OCI-M2 (cell line): ENCODE data around the gene PCDHA8.
"Not testable (repeated sequence)": the region's sequence is repeated elsewhere in the genome, so short reads cannot be mapped to it uniquely, and the experiment has no call there.

Experiments
- DNase-seq: peaks from one replicate; lab custom pipeline; 2025; ENCODE audit not compliant: unreplicated experiment; lab: John Stamatoyannopoulos, UW

Gene PCDHA8, protein sequence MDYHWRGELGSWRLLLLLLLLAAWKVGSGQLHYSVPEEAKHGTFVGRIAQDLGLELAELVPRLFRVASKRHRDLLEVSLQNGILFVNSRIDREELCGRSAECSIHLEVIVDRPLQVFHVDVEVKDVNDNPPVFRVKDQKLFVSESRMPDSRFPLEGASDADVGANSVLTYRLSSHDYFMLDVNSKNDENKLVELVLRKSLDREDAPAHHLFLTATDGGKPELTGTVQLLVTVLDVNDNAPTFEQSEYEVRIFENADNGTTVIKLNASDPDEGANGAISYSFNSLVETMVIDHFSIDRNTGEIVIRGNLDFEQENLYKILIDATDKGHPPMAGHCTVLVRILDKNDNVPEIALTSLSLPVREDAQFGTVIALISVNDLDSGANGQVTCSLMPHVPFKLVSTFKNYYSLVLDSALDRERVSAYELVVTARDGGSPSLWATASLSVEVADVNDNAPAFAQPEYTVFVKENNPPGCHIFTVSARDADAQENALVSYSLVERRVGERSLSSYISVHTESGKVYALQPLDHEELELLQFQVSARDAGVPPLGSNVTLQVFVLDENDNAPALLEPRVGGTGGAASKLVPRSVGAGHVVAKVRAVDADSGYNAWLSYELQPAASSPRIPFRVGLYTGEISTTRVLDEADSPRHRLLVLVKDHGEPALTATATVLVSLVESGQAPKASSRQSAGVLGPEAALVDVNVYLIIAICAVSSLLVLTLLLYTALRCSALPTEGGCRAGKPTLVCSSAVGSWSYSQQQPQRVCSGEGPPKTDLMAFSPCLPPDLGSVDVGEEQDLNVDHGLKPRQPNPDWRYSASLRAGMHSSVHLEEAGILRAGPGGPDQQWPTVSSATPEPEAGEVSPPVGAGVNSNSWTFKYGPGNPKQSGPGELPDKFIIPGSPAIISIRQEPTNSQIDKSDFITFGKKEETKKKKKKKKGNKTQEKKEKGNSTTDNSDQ

DNA sequence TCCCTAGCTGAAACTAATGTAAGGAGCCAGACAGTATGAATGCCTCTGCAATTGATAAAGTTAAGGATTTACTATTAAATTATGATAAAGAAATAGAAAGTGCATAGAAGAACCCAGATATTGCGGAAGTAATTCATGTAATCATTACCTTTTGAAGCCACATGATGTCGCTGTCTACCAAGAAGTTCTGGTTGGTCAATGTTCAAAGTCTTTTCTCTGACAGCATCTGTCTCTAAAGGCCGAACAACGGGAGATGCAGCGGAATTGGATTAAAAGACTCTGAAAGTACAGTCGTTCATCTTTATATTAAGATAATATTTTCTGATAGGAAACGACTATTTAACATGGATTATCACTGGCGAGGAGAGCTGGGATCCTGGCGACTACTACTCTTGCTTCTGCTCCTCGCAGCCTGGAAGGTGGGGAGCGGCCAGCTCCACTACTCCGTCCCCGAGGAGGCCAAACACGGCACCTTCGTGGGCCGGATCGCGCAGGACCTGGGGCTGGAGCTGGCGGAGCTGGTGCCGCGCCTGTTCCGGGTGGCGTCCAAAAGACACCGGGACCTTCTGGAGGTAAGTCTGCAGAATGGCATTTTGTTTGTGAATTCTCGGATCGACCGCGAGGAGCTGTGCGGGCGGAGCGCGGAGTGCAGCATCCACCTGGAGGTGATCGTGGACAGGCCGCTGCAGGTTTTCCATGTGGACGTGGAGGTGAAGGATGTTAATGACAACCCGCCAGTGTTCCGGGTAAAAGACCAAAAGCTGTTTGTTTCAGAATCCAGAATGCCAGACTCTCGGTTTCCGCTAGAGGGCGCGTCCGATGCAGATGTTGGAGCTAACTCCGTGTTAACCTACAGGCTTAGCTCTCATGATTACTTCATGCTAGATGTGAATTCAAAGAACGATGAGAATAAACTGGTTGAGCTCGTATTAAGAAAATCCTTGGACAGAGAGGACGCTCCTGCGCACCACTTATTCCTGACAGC lies at the start of gene PCDHA8:
Gene PCDHA8 (plus strand): TSS at position 210 of the 985 bp plus-strand sequence. CDS start 135 bp downstream, at position 345.
- DNase-seq = no peak

DNA sequence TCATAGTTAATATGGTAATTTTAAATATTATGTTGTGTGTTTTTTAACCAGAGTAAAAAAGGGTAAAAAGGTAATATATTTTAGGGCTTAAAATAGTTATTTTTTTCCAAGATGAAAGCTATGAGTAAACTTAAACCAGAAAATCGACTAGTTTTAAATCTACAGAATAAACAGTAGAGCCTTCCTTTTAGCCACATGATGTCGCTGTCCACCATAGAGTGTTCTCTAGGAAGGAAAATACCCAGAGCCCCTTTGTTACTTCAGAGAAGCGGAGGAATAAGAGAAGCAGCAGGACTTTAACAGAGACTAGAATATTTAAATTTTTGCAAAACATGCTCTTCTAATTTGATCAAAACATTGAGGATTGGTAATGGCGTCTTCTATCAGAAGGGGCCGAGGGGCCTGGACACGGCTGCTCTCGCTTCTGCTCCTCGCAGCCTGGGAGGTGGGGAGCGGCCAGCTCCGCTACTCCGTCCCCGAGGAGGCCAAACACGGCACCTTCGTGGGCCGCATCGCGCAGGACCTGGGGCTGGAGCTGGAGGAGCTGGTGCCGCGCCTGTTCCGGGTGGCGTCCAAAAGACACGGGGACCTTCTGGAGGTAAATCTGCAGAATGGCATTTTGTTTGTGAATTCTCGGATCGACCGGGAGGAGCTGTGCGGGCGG lies 46.3 kb upstream of the PCDHA8 start, which contains the start of gene PCDHA2:
Gene PCDHA2 (plus strand): TSS at position 258 of the 664 bp plus-strand sequence.
- no peak for DNase-seq

DNA sequence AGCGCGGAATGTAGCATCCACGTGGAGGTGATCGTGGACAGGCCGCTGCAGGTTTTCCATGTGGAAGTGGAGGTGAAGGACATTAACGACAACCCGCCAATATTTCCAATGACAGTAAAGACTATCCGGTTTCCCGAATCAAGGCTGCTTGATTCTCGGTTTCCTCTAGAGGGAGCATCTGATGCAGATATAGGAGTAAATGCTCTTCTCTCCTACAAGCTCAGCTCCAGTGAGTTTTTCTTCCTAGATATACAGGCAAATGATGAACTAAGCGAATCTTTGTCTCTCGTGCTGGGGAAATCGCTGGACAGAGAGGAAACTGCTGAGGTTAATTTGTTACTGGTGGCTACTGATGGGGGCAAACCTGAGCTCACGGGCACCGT lies 45.7 kb upstream of the PCDHA8 start:
- no peak for DNase-seq

DNA sequence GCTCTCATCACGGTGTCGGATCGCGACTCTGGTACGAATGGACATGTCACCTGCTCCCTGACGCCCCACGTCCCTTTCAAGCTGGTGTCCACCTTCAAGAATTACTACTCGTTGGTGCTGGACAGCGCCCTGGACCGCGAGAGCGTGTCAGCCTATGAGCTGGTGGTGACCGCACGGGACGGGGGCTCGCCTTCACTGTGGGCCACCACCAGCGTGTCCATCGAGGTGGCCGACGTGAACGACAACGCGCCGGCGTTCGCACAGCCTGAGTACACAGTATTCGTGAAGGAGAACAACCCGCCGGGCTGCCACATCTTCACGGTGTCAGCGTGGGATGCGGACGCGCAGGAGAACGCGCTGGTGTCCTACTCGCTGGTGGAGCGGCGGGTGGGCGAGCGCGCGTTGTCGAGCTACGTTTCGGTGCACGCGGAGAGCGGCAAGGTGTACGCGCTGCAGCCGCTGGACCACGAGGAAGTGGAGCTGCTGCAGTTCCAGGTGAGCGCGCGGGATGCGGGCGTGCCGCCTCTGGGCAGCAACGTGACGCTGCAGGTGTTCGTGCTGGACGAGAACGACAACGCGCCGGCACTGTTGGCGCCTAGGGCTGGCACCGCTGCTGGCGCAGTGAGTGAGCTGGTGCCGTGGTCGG lies 44.8 kb upstream of the PCDHA8 start:
- DNase-seq = not testable (repeated sequence)

DNA sequence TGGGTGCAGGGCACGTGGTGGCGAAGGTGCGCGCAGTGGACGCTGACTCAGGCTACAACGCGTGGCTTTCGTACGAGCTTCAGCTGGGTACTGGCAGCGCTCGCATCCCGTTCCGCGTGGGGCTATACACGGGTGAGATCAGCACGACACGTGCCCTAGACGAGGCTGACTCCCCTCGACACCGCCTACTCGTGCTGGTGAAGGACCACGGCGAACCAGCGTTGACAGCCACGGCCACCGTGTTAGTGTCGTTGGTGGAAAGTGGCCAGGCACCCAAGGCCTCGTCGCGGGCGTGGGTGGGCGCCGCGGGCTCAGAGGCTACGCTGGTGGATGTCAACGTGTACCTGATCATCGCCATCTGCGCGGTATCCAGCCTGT lies 44.3 kb upstream of the PCDHA8 start:
- DNase-seq = no peak

DNA sequence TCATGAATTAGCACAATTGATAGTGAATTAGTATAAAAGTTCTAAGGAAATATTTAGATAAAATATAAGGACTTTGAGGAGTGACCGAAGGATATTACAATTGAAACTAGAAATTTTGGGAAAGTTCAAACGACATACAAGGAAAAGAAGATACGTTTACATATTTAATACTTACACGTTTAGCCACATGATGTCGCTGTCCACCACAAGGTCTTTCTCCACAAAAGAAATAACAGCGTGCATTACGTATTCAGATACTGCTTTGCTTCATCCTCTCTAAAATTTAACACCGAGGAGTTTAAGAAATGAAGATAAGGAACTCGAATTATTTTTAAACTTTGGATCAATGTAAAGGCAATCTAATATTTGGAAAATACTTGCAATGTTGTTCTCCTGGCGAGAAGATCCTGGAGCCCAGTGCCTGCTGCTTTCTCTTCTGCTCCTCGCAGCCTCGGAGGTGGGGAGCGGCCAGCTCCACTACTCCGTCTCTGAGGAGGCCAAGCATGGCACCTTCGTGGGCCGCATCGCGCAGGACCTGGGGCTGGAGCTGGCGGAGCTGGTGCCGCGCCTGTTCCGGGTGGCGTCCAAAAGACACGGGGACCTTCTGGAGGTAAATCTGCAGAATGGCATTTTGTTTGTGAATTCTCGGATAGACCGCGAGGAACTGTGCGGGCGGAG lies 40.0 kb upstream of the PCDHA8 start, which contains the start of gene PCDHA3:
Gene PCDHA3 (plus strand): TSS at position 242 of the 678 bp plus-strand sequence.
- no peak for DNase-seq

DNA sequence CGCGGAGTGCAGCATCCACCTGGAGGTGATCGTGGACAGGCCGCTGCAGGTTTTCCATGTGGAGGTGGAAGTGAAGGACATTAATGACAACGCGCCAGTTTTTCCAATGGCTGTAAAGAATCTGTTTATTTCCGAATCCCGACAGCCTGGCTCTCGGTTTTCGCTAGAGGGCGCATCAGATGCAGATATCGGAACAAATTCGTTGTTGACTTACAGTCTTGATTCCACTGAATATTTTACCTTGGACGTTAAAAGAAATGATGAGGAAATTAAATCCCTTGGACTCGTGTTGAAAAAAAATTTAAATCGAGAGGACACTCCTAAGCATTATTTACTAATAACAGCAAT lies 39.5 kb upstream of the PCDHA8 start:
- DNase-seq = no peak

DNA sequence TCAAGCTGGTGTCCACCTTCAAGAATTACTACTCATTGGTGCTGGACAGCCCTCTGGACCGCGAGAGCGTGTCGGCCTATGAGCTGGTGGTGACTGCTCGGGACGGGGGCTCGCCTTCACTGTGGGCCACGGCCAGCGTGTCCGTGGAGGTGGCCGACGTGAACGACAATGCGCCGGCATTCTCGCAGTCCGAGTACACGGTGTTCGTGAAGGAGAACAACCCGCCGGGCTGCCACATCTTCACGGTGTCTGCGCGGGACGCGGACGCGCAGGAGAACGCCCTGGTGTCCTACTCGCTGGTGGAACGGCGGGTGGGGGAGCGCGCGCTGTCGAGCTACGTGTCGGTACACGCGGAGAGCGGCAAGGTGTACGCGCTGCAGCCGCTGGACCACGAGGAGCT lies 38.6 kb upstream of the PCDHA8 start:
- DNase-seq = not testable (repeated sequence)

DNA sequence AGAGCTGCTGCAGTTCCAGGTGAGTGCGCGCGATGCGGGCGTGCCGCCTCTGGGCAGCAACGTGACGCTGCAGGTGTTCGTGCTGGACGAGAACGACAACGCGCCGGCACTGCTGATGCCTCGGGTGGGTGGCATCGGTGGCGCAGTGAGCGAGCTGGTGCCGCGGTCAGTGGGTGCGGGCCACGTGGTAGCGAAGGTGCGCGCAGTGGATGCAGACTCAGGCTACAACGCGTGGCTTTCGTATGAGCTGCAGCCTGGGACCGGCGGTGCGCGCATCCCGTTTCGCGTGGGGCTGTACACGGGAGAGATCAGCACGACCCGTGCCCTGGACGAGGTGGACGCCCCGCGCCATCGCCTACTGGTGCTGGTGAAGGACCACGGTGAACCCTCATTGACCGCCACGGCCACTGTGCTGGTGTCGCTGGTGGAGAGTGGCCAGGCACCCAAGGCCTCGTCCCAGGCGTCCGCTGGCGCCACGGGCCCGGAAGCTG lies 38.2 kb upstream of the PCDHA8 start:
- DNase-seq = no peak

DNA sequence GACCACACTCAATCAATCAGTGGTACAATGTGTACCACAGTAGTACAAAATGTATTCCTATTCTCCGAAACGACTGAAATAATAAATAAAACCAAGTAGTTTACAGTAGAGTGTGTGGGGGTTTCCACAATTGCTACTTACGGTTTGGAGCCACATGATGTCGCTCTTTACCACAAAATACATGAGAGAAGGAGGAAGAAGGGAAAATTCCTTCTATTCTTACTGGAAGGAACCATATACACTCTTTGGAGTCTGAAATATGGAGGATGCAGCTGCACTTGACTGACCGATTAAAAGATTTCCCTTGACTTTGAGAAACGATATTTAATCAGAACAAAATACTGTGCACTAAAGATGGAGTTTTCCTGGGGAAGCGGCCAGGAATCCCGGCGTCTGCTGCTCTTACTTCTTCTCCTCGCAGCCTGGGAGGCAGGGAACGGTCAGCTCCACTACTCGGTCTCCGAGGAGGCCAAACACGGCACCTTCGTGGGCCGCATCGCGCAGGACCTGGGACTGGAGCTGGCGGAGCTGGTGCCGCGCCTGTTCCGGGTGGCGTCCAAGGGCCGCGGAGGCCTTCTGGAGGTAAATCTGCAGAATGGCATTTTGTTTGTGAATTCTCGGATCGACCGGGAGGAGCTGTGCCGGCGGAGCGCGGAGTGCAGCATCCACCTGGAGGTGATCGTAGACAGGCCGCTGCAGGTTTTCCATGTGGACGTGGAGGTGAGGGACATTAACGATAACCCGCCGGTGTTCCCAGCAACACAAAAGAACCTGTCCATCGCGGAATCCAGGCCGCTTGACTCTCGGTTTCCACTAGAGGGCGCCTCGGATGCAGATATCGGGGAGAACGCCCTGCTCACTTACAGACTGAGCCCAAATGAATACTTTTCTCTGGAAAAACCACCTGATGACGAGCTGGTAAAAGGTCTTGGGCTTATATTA lies 33.9 kb upstream of the PCDHA8 start, which contains the start of gene PCDHA4:
Gene PCDHA4 (plus strand): TSS at position 235 of the 942 bp plus-strand sequence.
- DNase-seq = no peak

DNA sequence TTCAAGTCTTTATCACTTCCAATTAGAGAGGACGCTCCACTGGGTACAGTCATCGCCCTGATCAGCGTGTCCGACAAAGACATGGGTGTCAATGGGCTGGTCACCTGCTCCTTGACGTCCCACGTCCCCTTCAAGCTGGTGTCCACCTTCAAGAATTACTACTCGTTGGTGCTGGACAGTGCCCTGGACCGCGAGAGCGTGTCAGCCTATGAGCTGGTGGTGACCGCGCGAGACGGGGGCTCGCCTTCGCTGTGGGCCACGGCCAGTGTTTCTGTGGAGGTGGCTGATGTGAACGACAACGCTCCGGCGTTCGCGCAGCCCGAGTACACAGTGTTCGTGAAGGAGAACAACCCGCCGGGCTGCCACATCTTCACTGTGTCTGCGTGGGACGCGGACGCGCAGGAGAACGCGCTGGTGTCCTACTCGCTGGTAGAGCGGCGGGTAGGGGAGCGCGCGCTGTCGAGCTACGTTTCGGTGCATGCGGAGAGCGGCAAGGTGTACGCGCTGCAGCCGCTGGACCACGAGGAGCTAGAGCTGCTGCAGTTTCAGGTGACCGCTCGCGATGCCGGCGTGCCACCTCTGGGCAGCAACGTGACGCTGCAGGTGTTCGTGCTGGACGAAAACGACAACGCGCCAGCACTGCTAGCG lies 32.6 kb upstream of the PCDHA8 start:
- DNase-seq = not testable (repeated sequence)

DNA sequence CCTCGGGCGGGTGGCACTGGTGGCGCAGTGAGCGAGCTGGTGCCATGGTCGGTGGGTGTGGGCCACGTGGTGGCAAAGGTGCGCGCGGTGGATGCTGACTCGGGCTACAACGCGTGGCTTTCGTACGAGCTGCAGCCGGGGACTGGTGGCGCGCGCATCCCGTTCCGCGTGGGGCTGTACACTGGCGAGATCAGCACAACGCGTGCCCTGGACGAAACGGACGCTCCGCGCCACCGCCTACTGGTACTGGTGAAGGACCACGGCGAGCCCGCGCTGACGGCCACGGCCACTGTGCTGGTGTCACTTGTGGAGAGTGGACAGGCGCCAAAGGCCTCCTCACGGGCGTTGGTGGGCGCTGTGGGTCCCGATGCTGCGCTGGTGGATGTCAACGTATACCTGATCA lies 32.1 kb upstream of the PCDHA8 start:
- no peak for DNase-seq

DNA sequence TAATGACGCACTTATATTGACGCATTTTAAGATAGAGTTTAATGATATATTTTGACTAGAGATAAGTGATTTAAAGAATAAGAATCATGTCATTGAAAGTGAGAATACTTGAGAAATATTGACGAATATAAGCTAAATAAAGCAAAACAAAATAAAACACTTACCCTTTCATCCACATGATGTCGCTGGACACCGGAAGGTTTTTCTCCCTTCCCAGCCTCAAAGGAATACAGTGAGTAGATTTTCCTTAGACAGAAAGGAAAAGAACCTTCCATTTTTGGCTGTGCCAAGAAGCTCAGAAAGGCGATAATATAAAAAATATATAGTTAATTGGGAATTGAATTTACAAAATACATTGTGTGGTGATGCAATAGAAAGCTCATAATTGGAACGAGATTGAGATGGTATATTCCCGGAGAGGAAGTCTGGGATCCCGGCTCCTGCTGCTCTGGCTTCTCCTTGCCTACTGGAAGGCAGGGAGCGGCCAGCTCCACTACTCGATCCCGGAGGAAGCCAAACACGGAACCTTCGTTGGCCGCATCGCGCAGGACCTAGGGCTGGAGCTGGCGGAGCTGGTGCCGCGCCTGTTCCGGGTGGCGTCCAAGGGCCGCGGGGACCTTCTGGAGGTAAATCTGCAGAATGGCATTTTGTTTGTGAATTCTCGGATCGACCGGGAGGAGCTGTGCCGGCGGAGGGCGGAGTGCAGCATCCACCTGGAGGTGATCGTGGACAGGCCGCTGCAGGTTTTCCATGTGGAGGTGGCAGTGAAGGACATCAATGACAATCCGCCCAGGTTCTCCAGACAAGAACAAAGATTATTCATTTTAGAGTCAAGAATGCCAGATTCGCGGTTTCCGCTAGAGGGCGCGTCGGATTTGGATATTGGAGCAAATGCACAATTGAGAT lies 19.4 kb upstream of the PCDHA8 start, which contains the start of gene PCDHA5:
Gene PCDHA5 (plus strand): TSS at position 239 of the 906 bp plus-strand sequence.
- no peak for DNase-seq

DNA sequence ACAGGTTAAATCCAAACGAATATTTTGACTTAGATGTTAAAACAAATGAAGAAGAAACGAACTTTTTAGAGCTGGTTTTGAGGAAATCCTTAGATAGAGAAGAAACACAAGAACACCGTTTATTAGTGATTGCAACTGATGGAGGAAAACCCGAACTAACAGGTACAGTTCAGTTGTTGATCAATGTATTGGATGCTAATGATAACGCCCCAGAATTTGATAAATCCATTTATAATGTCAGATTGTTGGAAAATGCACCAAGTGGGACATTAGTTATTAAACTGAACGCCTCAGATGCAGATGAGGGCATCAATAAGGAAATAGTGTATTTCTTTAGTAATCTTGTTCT lies 18.7 kb upstream of the PCDHA8 start:
- no peak for DNase-seq

DNA sequence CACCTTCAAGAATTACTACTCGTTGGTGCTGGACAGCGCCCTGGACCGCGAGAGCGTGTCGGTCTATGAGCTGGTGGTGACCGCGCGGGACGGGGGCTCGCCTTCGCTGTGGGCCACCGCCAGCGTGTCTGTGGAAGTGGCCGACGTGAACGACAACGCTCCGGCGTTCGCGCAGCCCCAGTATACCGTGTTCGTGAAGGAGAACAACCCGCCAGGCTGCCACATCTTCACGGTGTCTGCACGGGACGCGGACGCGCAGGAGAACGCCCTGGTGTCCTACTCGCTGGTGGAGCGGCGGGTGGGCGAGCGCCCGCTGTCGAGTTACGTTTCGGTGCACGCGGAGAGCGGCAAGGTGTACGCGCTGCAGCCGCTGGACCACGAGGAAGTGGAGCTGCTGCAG lies 18.0 kb upstream of the PCDHA8 start:
- not testable (repeated sequence) for DNase-seq

DNA sequence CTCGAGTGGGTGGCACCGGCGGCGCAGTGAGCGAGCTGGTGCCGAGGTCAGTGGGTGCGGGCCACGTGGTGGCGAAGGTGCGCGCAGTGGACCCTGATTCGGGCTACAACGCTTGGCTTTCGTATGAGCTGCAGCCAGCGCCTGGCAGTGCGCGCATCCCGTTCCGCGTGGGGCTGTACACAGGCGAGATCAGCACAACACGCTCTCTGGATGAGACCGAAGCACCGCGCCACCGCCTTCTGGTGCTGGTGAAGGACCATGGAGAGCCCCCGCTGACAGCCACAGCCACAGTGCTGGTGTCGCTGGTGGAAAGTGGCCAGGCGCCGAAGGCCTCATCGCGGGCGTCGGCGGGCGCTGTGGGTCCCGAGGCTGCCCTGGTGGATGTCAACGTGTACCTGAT lies 17.5 kb upstream of the PCDHA8 start:
- no peak for DNase-seq
